A549 (cell line): Measurements from ENCODE around the gene METTL6.

ENCODE experiments used
- BHLHE40 ChIP-seq: IDR thresholded peaks from 2 replicates; pipeline ENCODE4 v1.6.1; 2012; ENCODE audit warnings: low read depth, low read length, inconsistent platforms
- EP300 ChIP-seq, 2 experiments: fragments of >200 bp; sonication (Bioruptor Twin); formaldehyde crosslinking; IDR thresholded peaks; 2 replicates in 1 of 2; 3 replicates in 1 of 2; pipeline ENCODE4 v1.6.1; 2016 to 2017
- POLR2AphosphoS2 ChIP-seq: conservative IDR thresholded peaks from 2 replicates; pipeline ENCODE4 v1.6.1; 2012; ENCODE audit warnings: low read length, improper control_type of control experiment, inconsistent platforms
- TF ChIP-seq, protein P1 (sequence below): fragments of 200-600 bp; sonication (generic); IDR thresholded peaks from 2 replicates; pipeline ENCODE4 v1.6.1; 2016; ENCODE audit warnings: antibody characterized with exemption, mild to moderate bottlenecking, moderate library complexity
- TF ChIP-seq, protein P2 (sequence below): fragments of >200 bp; sonication (Bioruptor Twin); formaldehyde crosslinking; IDR thresholded peaks from 3 replicates; pipeline ENCODE4 v1.6.1; 2016
- TF ChIP-seq, protein P3 (sequence below): fragments of >200 bp; sonication (Bioruptor Twin); formaldehyde crosslinking; IDR thresholded peaks from 3 replicates; pipeline ENCODE4 v1.5.1; 2016

DNA sequence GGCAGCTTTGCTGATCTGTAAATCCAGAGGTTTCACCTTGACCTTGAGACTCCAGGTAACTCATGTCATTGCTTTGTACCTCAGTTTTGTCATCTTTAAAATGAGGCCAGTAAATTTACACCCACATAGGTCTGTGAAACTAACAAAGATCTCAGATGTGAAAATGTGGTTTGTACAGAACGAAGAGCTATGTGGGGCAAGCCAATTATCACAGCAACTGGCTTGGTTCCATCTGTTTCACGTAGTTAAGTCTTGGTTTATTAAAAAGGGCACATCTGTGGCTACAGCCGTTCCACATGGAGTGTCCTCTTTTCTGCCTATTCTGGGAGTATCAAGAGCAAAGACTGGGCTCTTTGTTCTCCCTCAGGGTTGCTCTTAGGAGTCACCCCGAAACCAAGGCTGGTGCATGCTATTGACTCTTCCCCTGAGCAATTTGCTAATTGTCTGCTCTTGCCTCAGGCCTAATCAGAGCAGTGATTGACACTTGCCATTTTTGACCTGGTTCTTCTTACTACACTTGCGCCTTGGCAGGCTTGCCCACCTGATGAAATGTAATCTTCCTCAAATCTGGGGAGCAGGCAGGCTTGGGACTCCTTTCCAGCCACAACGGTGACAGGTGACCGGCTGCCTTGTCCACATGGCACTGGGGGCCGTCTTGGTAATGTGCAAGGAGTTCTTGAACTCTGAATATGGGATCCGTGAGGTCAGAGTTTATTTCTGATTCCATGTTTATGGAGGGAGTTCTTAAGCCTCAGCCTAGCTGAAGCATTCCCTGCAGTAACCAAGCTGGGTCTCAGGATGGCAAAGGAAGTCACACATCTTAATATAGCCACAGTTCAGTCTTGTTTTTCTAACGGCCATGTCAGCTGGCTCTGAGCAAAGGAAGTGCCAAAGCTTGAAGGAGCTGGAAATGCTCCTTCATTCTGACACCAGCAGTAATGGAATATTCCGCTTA lies 40.2 kb upstream of the METTL6 start:
- TF ChIP-seq, protein P1, sequence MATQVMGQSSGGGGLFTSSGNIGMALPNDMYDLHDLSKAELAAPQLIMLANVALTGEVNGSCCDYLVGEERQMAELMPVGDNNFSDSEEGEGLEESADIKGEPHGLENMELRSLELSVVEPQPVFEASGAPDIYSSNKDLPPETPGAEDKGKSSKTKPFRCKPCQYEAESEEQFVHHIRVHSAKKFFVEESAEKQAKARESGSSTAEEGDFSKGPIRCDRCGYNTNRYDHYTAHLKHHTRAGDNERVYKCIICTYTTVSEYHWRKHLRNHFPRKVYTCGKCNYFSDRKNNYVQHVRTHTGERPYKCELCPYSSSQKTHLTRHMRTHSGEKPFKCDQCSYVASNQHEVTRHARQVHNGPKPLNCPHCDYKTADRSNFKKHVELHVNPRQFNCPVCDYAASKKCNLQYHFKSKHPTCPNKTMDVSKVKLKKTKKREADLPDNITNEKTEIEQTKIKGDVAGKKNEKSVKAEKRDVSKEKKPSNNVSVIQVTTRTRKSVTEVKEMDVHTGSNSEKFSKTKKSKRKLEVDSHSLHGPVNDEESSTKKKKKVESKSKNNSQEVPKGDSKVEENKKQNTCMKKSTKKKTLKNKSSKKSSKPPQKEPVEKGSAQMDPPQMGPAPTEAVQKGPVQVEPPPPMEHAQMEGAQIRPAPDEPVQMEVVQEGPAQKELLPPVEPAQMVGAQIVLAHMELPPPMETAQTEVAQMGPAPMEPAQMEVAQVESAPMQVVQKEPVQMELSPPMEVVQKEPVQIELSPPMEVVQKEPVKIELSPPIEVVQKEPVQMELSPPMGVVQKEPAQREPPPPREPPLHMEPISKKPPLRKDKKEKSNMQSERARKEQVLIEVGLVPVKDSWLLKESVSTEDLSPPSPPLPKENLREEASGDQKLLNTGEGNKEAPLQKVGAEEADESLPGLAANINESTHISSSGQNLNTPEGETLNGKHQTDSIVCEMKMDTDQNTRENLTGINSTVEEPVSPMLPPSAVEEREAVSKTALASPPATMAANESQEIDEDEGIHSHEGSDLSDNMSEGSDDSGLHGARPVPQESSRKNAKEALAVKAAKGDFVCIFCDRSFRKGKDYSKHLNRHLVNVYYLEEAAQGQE = no peak
- TF ChIP-seq, protein P2, sequence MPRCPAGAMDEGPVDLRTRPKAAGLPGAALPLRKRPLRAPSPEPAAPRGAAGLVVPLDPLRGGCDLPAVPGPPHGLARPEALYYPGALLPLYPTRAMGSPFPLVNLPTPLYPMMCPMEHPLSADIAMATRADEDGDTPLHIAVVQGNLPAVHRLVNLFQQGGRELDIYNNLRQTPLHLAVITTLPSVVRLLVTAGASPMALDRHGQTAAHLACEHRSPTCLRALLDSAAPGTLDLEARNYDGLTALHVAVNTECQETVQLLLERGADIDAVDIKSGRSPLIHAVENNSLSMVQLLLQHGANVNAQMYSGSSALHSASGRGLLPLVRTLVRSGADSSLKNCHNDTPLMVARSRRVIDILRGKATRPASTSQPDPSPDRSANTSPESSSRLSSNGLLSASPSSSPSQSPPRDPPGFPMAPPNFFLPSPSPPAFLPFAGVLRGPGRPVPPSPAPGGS = no peak
- TF ChIP-seq, protein P3, sequence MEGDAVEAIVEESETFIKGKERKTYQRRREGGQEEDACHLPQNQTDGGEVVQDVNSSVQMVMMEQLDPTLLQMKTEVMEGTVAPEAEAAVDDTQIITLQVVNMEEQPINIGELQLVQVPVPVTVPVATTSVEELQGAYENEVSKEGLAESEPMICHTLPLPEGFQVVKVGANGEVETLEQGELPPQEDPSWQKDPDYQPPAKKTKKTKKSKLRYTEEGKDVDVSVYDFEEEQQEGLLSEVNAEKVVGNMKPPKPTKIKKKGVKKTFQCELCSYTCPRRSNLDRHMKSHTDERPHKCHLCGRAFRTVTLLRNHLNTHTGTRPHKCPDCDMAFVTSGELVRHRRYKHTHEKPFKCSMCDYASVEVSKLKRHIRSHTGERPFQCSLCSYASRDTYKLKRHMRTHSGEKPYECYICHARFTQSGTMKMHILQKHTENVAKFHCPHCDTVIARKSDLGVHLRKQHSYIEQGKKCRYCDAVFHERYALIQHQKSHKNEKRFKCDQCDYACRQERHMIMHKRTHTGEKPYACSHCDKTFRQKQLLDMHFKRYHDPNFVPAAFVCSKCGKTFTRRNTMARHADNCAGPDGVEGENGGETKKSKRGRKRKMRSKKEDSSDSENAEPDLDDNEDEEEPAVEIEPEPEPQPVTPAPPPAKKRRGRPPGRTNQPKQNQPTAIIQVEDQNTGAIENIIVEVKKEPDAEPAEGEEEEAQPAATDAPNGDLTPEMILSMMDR = no peak
- TF ChIP-seq EP300 (IDR thresholded peaks at IDR 0.05) = no peak
- TF ChIP-seq BHLHE40 = no peak
- no peak for TF ChIP-seq POLR2AphosphoS2
